Esophagus muscularis mucosa (tissue), 4 donors: Measurements from ENCODE around the gene CDK14. TPM values are rescaled to one million over a fixed set of nuclear protein-coding genes. Genes with fewer than 3 reads are reported as not detected.

Experiments
- DNase-seq: peaks from one replicate; pipeline ENCODE4 v3.0.0-alpha.2; 2017; ENCODE audit errors: extremely low spot score
- H3K27ac ChIP-seq, 4 donors: fragments of 200-600 bp; sonication (generic); replicated peaks in 1 of 4; 1 replicate in 3 of 4; 2 replicates in 1 of 4; pipeline ENCODE4 v1.5.1; 2016 to 2019; ENCODE audit warnings: mild to moderate bottlenecking in 1 of 4
- H3K27me3 ChIP-seq, 4 donors: fragments of 200-600 bp; sonication (generic); one replicate each; pipeline versions ENCODE4 v1.5.1 to v1.6.0; 2016 to 2019
- H3K36me3 ChIP-seq, 4 donors: fragments of 200-600 bp; sonication (generic); one replicate each; pipeline ENCODE4 v1.5.1; 2016 to 2019
- H3K4me1 ChIP-seq, 4 donors: fragments of 200-600 bp; sonication (generic); one replicate each; pipeline ENCODE4 v1.5.1; 2016 to 2019
- H3K4me3 ChIP-seq, 4 donors: fragments of 200-600 bp; sonication (generic); 1 replicate in 2 of 4; 2 replicates in 2 of 4; pipeline ENCODE4 v1.5.1; 2016 to 2019; ENCODE audit warnings: mild to moderate bottlenecking in 4 of 4, moderate library complexity in 1 of 4
- H3K9me3 ChIP-seq, 4 donors: fragments of 200-600 bp; sonication (generic); 1 replicate in 3 of 4; 2 replicates in 1 of 4; pipeline ENCODE4 v1.5.1; 2016 to 2019
- CTCF ChIP-seq, 3 experiments: fragments of 200-600 bp in 2 of 3; fragments of 450-650 bp in 1 of 3; sonication (generic) in 2 of 3; IDR thresholded peaks; one replicate each; pipeline ENCODE4 v1.5.1; 2017 to 2019; ENCODE audit warnings: antibody characterized with exemption in 3 of 3, mild to moderate bottlenecking in 2 of 3, moderate library complexity in 1 of 3
- EP300 ChIP-seq: sonication (generic); formaldehyde crosslinking; IDR thresholded peaks from one replicate; pipeline ENCODE4 v1.6.1; 2017; ENCODE audit warnings: antibody characterized with exemption
- POLR2A ChIP-seq: fragments of 450-650 bp; IDR thresholded peaks from one replicate; pipeline ENCODE4 v1.6.1; 2017; ENCODE audit warnings: antibody characterized with exemption, moderate library complexity, mild to moderate bottlenecking, low read depth
- POLR2AphosphoS5 ChIP-seq, 2 donors: sonication (generic); formaldehyde crosslinking; IDR thresholded peaks; one replicate each; pipeline ENCODE4 v1.6.1; 2017; ENCODE audit warnings: antibody characterized with exemption in 2 of 2
- WGBS: methylation state at CpG from one replicate; pipeline ENCODE4 v1.1.5; 2018; 5-methylcytosine and 5-hydroxymethylcytosine counted together
- intact Hi-C: fragments of 100-400 bp; cut with DNase I; formaldehyde crosslinking; loops from one replicate; pipeline ENCODE4 v1.15.1; 2023
- total RNA-seq, 4 donors: library from RNA; depleted of rRNA; stranded (reverse); fragments of >200 nt; gene quantifications; one replicate each; pipeline versions ENCODE4 v1.1.0 to v1.2.1, GENCODE V29; 2016

Gene CDK14
- total RNA-seq, 4 donors from 2014 or later = 9.6 to 17.7 (median 14.3) TPM

- no peaks in the 10 kb centered on the region for H3K27me3 ChIP-seq
- H3K9me3 ChIP-seq = peaks cover 0 to 3% (median 0%) of the 10 kb centered on the region in 4 donors
- H3K27ac ChIP-seq = no peak overlapping the region
- intact Hi-C loops = no loop called here
- no peak for DNase-seq
- H3K4me3 ChIP-seq = no peak overlapping the region
- peaks cover 0 to 7% (median 7%) of the 10 kb centered on the region in 4 donors for H3K4me1 ChIP-seq
- no peaks in the 10 kb centered on the region for H3K36me3 ChIP-seq
- TF ChIP-seq POLR2A = no peak
These were observed 52.7 kb downstream of the CDK14 start for GRCh38 chr7:90648834-90649233.

GRCh38 chr7:90654718-90655427, 58.8 kb downstream of the CDK14 start:
- Histone ChIP-seq H3K27me3 (no peaks in the 10 kb centered on the region), H3K36me3 (no peaks in the 10 kb centered on the region), H3K4me3 (no peak overlapping the region), H3K9me3 (no peaks in the 10 kb centered on the region), H3K27ac (no peak overlapping the region), H3K4me1 (no peaks in the 10 kb centered on the region)
- intact Hi-C loops = no loop called here
- no peak for TF ChIP-seq EP300
- no peak for TF ChIP-seq POLR2A
- TF ChIP-seq POLR2AphosphoS5 (IDR thresholded peaks at IDR 0.05) = no peak
- no peak for DNase-seq
- WGBS = 90% methylated on average over 4 of the region's 4 CpGs

GRCh38 chr7:90655566-90655965, 59.4 kb downstream of the CDK14 start:
- no peak for DNase-seq
- Histone ChIP-seq H3K4me1 (peaks cover 0 to under 1% (median under 1%) of the 10 kb centered on the region in 4 donors), H3K36me3 (no peaks in the 10 kb centered on the region), H3K27me3 (no peaks in the 10 kb centered on the region), H3K9me3 (no peaks in the 10 kb centered on the region), H3K27ac (no peak overlapping the region), H3K4me3 (no peak overlapping the region)
- intact Hi-C loops = no loop called here
- WGBS = 38% methylated on average over 2 of the region's 2 CpGs
- TF ChIP-seq EP300 (no peak), CTCF (IDR thresholded peaks at IDR 0.05) (no peak), POLR2A (no peak), POLR2AphosphoS5 (IDR thresholded peaks at IDR 0.05) (no peak)

- Histone ChIP-seq H3K9me3 (no peaks in the 10 kb centered on the region), H3K4me3 (no peak overlapping the region), H3K27ac (no peak overlapping the region), H3K4me1 (peaks cover 17 to 20% (median 19%) of the 10 kb centered on the region in 4 donors), H3K27me3 (no peaks in the 10 kb centered on the region), H3K36me3 (no peaks in the 10 kb centered on the region)
- no peak for DNase-seq
- TF ChIP-seq EP300 (no peak), POLR2AphosphoS5 (IDR thresholded peaks at IDR 0.05) (no peak), POLR2A (no peak), CTCF (IDR thresholded peaks at IDR 0.05) (no peak)
- 70% methylated on average over 1 of the region's 1 CpG for WGBS
- intact Hi-C loops = no loop called here
These were observed 61.4 kb downstream of the CDK14 start for GRCh38 chr7:90657481-90657880.

- H3K4me3 ChIP-seq = no peak overlapping the region
- H3K27me3 ChIP-seq = no peaks in the 10 kb centered on the region
- no peak for TF ChIP-seq POLR2AphosphoS5 (IDR thresholded peaks at IDR 0.05)
- TF ChIP-seq POLR2A = no peak
- TF ChIP-seq CTCF (IDR thresholded peaks at IDR 0.05) = no peak
- no peak for TF ChIP-seq EP300
- no peak overlapping the region for H3K27ac ChIP-seq
- DNase-seq = no peak
- WGBS = 95% methylated on average over 2 of the region's 2 CpGs
- H3K36me3 ChIP-seq = no peaks in the 10 kb centered on the region
- peaks cover 19 to 25% (median 22%) of the 10 kb centered on the region in 4 donors for H3K4me1 ChIP-seq
- intact Hi-C loops = no loop called here
- no peaks in the 10 kb centered on the region for H3K9me3 ChIP-seq
These were observed 64.0 kb downstream of the CDK14 start for GRCh38 chr7:90660100-90660499.
